Adrenal gland (tissue), 5 donors: Measurements from ENCODE around the gene GRIK1.

Experiments
- CTCF ChIP-seq, 6 experiments: fragments of 450-650 bp in 4 of 6; fragments of 200-600 bp in 2 of 6; sonication (generic) in 1 of 6; IDR thresholded peaks; 1 replicate in 5 of 6; 2 replicates in 1 of 6; pipeline versions ENCODE4 v1.5.1 to v1.8.0; 2016 to 2021; ENCODE audit warnings: antibody characterized with exemption in 6 of 6, mild to moderate bottlenecking in 2 of 6, moderate library complexity in 1 of 6
- POLR2A ChIP-seq, 2 donors: fragments of 450-650 bp; IDR thresholded peaks; one replicate each; pipeline ENCODE4 v1.6.1; 2017; ENCODE audit warnings: antibody characterized with exemption in 2 of 2, mild to moderate bottlenecking in 2 of 2, moderate library complexity in 1 of 2
- donor health status: DM: no; HTN: no; CAD: no.

DNA sequence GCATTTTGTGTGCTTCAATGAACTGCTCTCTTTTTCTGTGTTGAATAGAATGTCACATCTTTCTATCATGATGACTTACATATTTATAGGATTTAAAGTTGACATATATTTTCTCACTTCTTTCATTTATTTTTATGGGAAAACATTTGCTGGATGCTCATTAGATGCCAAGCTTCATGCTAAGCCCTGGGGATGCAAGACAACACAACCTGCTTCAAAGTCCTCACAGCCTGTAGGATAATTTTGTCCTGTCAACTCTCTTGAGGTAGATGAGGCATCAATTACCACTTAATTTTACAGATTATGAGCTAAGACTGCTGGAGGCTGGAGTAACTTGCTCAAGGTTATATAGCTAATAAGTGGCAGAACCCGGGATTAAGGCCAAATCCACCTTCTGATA, 264.3 kb downstream of the GRIK1 start:
- TF ChIP-seq POLR2A (IDR thresholded peaks at IDR 0.05) (no peak), CTCF (IDR thresholded peaks at IDR 0.05) (no peak)
